Testis (tissue), 2 donors: ENCODE measurements around the gene CARS1.

Experiments
- POLR2A ChIP-seq: fragments of 450-650 bp; IDR thresholded peaks from one replicate; pipeline ENCODE4 v1.6.1; 2017; ENCODE audit warnings: antibody characterized with exemption, mild to moderate bottlenecking, moderate library complexity
- TF ChIP-seq, protein P1 (sequence below), 3 experiments: fragments of 450-650 bp in 2 of 3; fragments of 200-600 bp in 1 of 3; sonication (generic) in 1 of 3; IDR thresholded peaks; one replicate each; pipeline ENCODE4 v1.5.1; 2016 to 2019; ENCODE audit warnings: antibody characterized with exemption in 3 of 3, mild to moderate bottlenecking in 2 of 3, moderate library complexity in 1 of 3

DNA sequence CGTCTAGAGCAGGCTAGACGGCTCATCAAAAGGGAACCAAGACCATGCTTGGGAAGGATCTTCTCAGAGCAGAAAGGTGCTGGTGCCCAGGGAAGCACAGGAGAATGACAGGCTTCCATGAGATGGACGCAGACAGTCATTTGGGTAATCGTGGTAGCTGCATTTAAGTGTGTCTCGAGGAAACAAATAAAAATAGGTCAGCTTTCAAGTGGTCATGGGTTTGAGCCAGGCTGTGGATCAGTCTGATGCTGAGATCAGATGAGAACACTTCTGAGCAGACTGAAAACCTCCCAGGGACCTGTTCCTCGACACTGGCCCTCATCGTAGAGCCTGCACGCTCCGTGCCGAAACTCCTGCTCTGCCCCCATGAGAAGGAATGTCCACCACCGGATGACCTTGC, 4.7 kb downstream of the CARS1 start:
- TF ChIP-seq, protein P1, sequence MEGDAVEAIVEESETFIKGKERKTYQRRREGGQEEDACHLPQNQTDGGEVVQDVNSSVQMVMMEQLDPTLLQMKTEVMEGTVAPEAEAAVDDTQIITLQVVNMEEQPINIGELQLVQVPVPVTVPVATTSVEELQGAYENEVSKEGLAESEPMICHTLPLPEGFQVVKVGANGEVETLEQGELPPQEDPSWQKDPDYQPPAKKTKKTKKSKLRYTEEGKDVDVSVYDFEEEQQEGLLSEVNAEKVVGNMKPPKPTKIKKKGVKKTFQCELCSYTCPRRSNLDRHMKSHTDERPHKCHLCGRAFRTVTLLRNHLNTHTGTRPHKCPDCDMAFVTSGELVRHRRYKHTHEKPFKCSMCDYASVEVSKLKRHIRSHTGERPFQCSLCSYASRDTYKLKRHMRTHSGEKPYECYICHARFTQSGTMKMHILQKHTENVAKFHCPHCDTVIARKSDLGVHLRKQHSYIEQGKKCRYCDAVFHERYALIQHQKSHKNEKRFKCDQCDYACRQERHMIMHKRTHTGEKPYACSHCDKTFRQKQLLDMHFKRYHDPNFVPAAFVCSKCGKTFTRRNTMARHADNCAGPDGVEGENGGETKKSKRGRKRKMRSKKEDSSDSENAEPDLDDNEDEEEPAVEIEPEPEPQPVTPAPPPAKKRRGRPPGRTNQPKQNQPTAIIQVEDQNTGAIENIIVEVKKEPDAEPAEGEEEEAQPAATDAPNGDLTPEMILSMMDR (IDR thresholded peaks at IDR 0.05) = no peak
- TF ChIP-seq POLR2A = no peak
